Measurements from ENCODE around the gene MYCBP2.

Gene MYCBP2

DNA sequence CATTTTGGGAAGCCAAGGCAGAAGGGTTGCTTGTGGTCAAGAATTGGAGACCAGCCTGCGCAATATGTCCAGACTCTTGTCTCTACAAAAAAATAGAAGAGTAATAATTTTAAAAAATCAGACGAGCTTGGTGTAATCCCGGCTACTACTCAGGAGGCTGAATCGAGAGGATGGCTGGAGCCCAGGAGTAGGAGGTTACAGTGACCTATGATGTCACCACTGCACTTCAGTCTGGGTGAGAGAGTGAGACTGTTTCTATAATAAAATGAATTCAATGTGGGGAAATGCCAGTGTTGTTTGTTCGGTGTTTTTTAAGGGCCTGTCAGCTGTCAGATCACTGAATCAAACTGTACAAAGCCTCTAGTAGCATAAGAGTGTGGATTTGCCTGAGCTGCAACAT, 298.7 kb downstream of the MYCBP2 start:
- Histone ChIP-seq H3K4me1 (peaks cover 19 to 49% (median 31%) of the 10 kb centered on the region in 10 experiments), H3K4me3 (peak overlapping the region in 2 of 10 experiments; percentile 96 to 98; a peak in 4 of 20 replicates), H3K9me3 (replicated peaks in 1 of 11) (peaks cover 0 to 8% (median 0%) of the 10 kb centered on the region in 11 experiments; a peak in 2 of 22 replicates), H3K4me2 (peak overlapping the region; percentile 52 to 80 (median 68); a peak in 18 of 22 replicates), H3K36me3 (peaks cover 0 to 10% (median 6%) of the 10 kb centered on the region in 11 experiments; a peak in 10 of 22 replicates), H3K27ac (peak overlapping the region in 1 of 11 experiments; percentile 97; a peak in 1 of 22 replicates), H3K27me3 (no peaks in the 10 kb centered on the region), H4K20me1 (peaks cover 22 to 33% (median 32%) of the 10 kb centered on the region in 11 experiments), H3K9ac (peak overlapping the region in 2 of 11 experiments; percentile 97 to 99; a peak in 3 of 22 replicates)
- TF ChIP-seq Cebpa-rat (IDR thresholded peaks at IDR 0.05): no peak

DNA sequence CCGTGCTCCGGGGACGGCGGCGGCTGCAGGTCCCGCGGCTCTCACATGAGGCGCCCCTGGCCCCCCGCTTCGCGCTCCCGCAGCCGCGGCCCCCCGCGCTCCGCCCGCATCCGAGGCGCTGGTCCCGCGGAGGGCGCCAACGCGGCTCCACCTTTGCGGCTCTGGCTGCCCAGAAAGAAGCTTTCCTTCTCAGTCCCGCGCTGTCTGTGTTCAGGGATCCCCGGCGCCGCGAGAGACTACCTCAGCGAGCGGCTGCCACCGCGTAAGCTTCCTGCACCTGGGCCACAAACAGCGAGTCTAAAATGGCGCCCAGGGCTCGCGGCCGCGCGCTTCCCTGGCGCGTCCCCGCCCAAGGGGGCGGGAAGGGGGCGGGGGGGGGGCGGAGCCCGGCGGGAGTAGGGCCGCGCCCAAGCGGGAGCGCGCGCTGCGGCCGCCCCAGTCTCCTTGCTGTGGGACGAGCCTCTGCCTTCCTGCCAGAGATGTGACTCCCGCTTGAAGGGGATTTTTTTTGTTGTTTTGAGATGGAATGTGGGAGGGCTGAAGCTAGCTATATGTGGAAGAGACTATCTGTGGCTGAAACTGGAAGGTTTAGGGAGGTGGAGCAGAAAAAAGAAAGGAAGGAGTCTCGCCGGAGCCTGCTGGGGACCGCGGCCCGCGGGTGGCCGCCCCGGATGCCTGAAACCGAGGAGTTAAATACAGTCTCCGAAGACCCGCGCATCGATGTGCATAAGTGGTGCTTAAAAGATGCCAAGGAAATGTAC, 299.9 kb downstream of the MYCBP2 start, which contains the start of gene FBXL3:
Gene FBXL3, minus strand, starts transcription at position 299 of the 761 bp plus-strand sequence. CDS start 5,299 bp downstream, outside the sequence.
- peak within 1 kb of the TSS; percentile 96 to 99 (median 97) for H3K9ac ChIP-seq
- H3K36me3 ChIP-seq: peaks cover 0 to 22% (median 10%) of the 10 kb centered on the region in 11 experiments; a peak in 14 of 22 replicates
- H3K27me3 ChIP-seq: no peaks in the 10 kb centered on the region
- H3K4me2 ChIP-seq: peak within 1 kb of the TSS; percentile 79 to 100 (median 88)
- peaks cover 29 to 59% (median 42%) of the 10 kb centered on the region in 10 experiments for H3K4me1 ChIP-seq
- H4K20me1 ChIP-seq: peaks cover 33 to 44% (median 43%) of the 10 kb centered on the region in 11 experiments
- H3K4me3 ChIP-seq: peak within 1 kb of the TSS; percentile 91 to 98 (median 94)
- no peak for TF ChIP-seq Cebpa-rat (IDR thresholded peaks at IDR 0.05)
- peak within 1 kb of the TSS; percentile 93 to 98 (median 97) for H3K27ac ChIP-seq
- H3K9me3 ChIP-seq (replicated peaks in 1 of 11): peaks cover 0 to 8% (median 0%) of the 10 kb centered on the region in 11 experiments; a peak in 2 of 22 replicates

DNA sequence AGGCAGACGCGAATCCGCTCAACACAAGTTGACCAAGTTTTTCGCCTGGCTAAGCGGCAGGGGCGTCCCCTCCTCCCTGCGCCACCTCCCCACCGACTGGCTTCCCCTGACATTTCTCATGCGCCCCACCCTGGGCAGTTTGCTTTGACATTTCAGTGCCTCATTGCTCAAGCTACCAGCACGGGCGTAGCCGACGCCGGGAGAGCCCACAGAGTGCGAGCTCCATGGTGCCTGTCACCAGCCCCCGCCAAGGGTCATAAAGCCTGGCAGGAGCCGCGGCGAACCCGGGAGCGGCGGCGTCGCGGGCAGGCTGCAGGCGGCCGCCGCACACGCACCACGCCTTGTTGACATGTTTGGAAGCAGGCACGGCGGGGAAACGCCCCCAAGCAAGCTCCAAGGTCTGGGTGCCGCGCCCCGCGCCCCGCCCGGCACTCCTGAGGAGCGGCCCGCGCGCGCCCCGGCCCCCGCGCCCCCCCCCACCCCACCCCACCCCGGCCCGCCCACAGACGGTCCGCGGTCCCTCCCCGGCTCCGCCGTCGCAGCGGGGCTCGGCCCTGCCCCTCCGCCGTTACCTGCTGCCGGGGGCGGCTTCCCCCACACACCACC, 300.5 kb downstream of the MYCBP2 start:
- Histone ChIP-seq H3K4me3 (peak overlapping the region; percentile 91 to 98 (median 94)), H3K4me1 (peaks cover 29 to 59% (median 45%) of the 10 kb centered on the region in 10 experiments), H3K27ac (peak overlapping the region; percentile 93 to 98 (median 97)), H3K4me2 (peak overlapping the region; percentile 79 to 100 (median 88)), H3K36me3 (peaks cover 5 to 29% (median 14%) of the 10 kb centered on the region in 11 experiments; a peak in 18 of 22 replicates), H3K27me3 (no peaks in the 10 kb centered on the region), H4K20me1 (peaks cover 37 to 51% (median 50%) of the 10 kb centered on the region in 11 experiments), H3K9ac (peak overlapping the region; percentile 96 to 99 (median 97)), H3K9me3 (replicated peaks in 1 of 11) (peaks cover 0 to 8% (median 0%) of the 10 kb centered on the region in 11 experiments; a peak in 2 of 22 replicates)
- TF ChIP-seq Cebpa-rat (IDR thresholded peaks at IDR 0.05): no peak

DNA sequence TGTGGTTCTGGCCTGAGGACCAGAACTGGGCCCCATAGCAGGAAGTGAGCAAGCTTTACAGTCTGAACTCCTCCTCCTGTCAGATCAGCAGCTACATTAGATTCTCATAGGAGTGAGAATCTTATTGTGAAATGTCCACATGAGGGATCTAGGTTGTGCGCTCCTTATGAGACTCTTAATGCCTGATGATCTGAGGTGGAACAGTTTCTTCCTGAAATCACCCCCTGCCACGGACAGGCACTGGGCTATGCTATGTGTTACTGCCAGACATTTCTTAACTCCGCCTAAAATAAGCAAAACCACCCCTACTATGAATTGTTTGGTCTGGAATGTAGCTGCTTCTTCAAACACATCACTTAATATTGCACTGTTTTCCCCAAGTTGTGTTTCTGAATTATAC, 304.6 kb downstream of the MYCBP2 start:
- H3K4me1 ChIP-seq: peaks cover 21 to 65% (median 39%) of the 10 kb centered on the region in 10 experiments
- H3K9me3 ChIP-seq (replicated peaks in 1 of 11): no peaks in the 10 kb centered on the region
- peaks cover 47 to 91% (median 77%) of the 10 kb centered on the region in 11 experiments for H4K20me1 ChIP-seq
- TF ChIP-seq Cebpa-rat (IDR thresholded peaks at IDR 0.05): no peak
- no peak overlapping the region for H3K4me3 ChIP-seq
- no peak overlapping the region for H3K27ac ChIP-seq
- H3K36me3 ChIP-seq: peaks cover 37 to 65% (median 45%) of the 10 kb centered on the region in 11 experiments
- H3K4me2 ChIP-seq: peak overlapping the region in 10 of 11 experiments; percentile 11 to 100 (median 32); a peak in 17 of 22 replicates
- 0 out of 22 replicates have a peak overlapping the region, but pooled peaks of 1 of the 11 experiments have one; percentile 29 for H3K9ac ChIP-seq
- no peaks in the 10 kb centered on the region for H3K27me3 ChIP-seq

DNA sequence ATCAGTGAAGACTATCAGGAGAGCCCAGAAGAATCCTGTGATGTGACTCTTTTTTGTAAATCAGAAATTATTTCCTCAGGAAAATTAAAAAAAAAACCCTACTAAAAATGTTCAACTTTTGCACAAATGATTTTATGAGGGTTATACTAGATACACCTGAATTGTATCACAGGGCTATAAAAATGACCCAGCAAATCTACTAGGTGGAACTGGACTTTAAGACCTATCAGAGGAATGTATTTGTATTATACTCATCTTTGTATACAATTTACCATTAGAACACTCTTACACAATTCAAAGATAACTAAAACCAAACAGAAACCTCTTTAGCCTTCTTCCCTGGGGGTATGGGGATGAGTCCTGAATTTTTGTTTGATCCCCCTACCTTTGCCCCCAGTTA, 307.1 kb downstream of the MYCBP2 start:
- Histone ChIP-seq H3K9ac (no peak overlapping the region), H3K4me2 (no peak overlapping the region; a peak in 1 of 22 replicates), H3K27me3 (no peaks in the 10 kb centered on the region), H3K4me3 (no peak overlapping the region), H4K20me1 (peaks cover 33 to 100% (median 68%) of the 10 kb centered on the region in 11 experiments; a peak in 21 of 22 replicates), H3K27ac (no peak overlapping the region), H3K36me3 (peaks cover 61 to 91% (median 71%) of the 10 kb centered on the region in 11 experiments), H3K4me1 (peaks cover 11 to 73% (median 27%) of the 10 kb centered on the region in 10 experiments), H3K9me3 (replicated peaks in 1 of 11) (no peaks in the 10 kb centered on the region)
- TF ChIP-seq Cebpa-rat (IDR thresholded peaks at IDR 0.05): no peak

DNA sequence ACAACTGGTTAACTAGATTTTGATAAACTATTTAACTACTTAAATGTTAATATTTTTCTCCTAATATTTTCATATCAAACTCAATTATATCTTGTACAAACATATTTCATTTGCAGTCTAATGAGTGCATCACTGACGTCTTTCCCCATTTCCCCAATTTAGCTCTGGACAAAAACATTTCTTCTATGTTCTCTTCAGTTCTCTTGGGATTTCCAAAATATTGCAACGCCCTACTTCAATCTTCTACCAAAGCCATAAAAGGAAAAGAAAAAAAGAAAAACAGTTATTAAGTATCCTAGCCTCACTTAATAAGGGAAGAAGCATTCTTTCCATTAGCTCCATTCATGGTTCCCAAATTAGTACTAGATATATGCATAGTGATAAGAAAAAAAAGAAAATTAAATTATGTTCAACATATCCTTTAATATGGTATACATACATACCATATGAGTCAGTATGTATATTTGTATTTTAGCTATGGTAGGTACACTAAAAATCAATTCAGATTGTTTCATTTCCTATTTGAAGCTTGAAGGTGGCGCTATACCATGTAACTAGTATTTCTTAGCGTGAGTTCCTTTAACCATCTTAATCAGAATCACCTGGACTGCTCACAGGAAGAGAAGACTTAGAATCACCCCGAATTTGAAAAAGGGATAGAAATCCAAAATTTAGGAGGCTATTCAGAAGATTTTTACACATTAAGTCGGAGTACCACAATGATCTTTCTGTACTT, 309.8 kb downstream of the MYCBP2 start:
- no peak for TF ChIP-seq Cebpa-rat (IDR thresholded peaks at IDR 0.05)
- H3K4me2 ChIP-seq: no peak overlapping the region
- H4K20me1 ChIP-seq: peaks cover 23 to 100% (median 62%) of the 10 kb centered on the region in 11 experiments; a peak in 21 of 22 replicates
- peaks cover 79 to 97% (median 88%) of the 10 kb centered on the region in 11 experiments for H3K36me3 ChIP-seq
- no peak overlapping the region for H3K9ac ChIP-seq
- H3K9me3 ChIP-seq (replicated peaks in 1 of 11): no peaks in the 10 kb centered on the region
- H3K27me3 ChIP-seq: no peaks in the 10 kb centered on the region
- no peak overlapping the region for H3K27ac ChIP-seq
- no peak overlapping the region for H3K4me3 ChIP-seq
- H3K4me1 ChIP-seq: peaks cover 0 to 55% (median 1%) of the 10 kb centered on the region in 10 experiments; a peak in 14 of 20 replicates

DNA sequence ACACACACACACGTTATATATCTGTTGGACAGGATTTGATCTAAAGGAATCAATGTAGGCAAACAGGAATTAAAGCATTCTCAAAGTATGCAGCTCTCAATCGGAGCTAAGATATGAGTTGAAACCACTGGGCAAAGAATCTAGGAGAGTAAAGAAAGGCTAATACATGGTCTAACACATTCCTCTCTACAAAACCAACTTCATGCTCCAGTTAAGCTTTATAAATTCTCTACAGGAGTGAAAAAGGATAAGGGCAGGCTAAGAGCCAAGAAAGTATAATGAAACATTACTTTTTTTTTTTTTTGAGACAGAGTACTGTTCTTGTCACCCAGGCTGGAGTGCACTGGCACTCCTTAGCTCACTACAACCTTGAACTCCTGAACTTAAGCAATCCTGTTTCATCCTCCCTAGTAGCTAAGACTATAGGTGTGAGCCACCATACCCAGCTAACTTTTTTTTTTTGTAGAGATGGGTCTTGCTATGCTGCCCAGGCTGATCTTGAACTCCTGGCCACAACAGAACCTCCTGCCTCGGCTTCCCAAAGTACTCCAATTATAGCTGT, 310.6 kb downstream of the MYCBP2 start:
- Histone ChIP-seq H3K36me3 (peaks cover 82 to 99% (median 90%) of the 10 kb centered on the region in 11 experiments), H4K20me1 (peaks cover 19 to 100% (median 58%) of the 10 kb centered on the region in 11 experiments; a peak in 21 of 22 replicates)

More for the DNA sequence above, 310.6 kb downstream of the MYCBP2 start:
- H3K27me3 ChIP-seq: no peaks in the 10 kb centered on the region
- H3K27ac ChIP-seq: no peak overlapping the region
- TF ChIP-seq Cebpa-rat (IDR thresholded peaks at IDR 0.05): no peak
- peaks cover 0 to 48% (median 0%) of the 10 kb centered on the region in 10 experiments; a peak in 6 of 20 replicates for H3K4me1 ChIP-seq
- no peak overlapping the region for H3K4me3 ChIP-seq
- no peak overlapping the region for H3K9ac ChIP-seq
- H3K9me3 ChIP-seq (replicated peaks in 1 of 11): no peaks in the 10 kb centered on the region
- H3K4me2 ChIP-seq: no peak overlapping the region
